Activated B cell treated with CpG ODN at 0.5 μM for 24 hours (primary cell): ENCODE measurements around the gene THOC3. TPM values are rescaled to one million over a fixed set of nuclear protein-coding genes. Genes with fewer than 3 reads are reported as not detected.
"Not testable (repeated sequence)": the region's sequence is repeated elsewhere in the genome, so short reads cannot be mapped to it uniquely, and the experiment has no call there.

Experiments used
- ATAC-seq: fragments of 200-7000 bp; cut with Tn5 transposase; one replicate; pipeline ENCODE4 v1.10.0; 2021; ENCODE audit warnings: low read depth, mild to moderate bottlenecking, moderate library complexity
- CTCF ChIA-PET: fragments of 350-600 bp; sonication (Branson Sonifier 250); formaldehyde crosslinking; loops from one replicate; lab custom pipeline; 2021; ENCODE audit warnings: antibody characterized with exemption; lab: Charles Lee
- POLR2A ChIA-PET: fragments of 350-600 bp; sonication (Branson Sonifier 250); formaldehyde crosslinking; loops from one replicate; lab custom pipeline; 2021; ENCODE audit warnings: antibody characterized with exemption; lab: Charles Lee
- DNase-seq: peaks from one replicate; pipeline ENCODE4 v3.0.0; 2022
- H3K27ac Mint-ChIP-seq: one replicate; pipeline ENCODE4 v1.8.0; 2020; ENCODE audit warnings: mixed read lengths
- H3K27me3 Mint-ChIP-seq: one replicate; pipeline ENCODE4 v1.8.0; 2021; ENCODE audit warnings: mixed read lengths
- H3K36me3 Mint-ChIP-seq: one replicate; pipeline ENCODE4 v1.8.0; 2021; ENCODE audit warnings: low read depth, mixed read lengths
- H3K4me1 Mint-ChIP-seq: one replicate; pipeline ENCODE4 v1.8.0; 2021; ENCODE audit warnings: mixed read lengths
- H3K4me3 Mint-ChIP-seq: one replicate; pipeline ENCODE4 v1.8.0; 2020; ENCODE audit warnings: mild to moderate bottlenecking, mixed read lengths
- H3K9me3 Mint-ChIP-seq: one replicate; pipeline ENCODE4 v1.8.0; 2020; ENCODE audit warnings: mixed read lengths
- intact Hi-C: fragments of 100-400 bp; cut with micrococcal nuclease; formaldehyde crosslinking; loops from one replicate; pipeline ENCODE4 v1.15.1; 2024
- total RNA-seq: library from RNA; stranded (reverse); gene quantifications from 2 replicates; pipeline ENCODE4 v1.2.3, GENCODE V29; 2022

THOC3 gene, protein sequence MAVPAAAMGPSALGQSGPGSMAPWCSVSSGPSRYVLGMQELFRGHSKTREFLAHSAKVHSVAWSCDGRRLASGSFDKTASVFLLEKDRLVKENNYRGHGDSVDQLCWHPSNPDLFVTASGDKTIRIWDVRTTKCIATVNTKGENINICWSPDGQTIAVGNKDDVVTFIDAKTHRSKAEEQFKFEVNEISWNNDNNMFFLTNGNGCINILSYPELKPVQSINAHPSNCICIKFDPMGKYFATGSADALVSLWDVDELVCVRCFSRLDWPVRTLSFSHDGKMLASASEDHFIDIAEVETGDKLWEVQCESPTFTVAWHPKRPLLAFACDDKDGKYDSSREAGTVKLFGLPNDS
- 27.0 and 28.8 TPM in 2 replicates for total RNA-seq

DNA sequence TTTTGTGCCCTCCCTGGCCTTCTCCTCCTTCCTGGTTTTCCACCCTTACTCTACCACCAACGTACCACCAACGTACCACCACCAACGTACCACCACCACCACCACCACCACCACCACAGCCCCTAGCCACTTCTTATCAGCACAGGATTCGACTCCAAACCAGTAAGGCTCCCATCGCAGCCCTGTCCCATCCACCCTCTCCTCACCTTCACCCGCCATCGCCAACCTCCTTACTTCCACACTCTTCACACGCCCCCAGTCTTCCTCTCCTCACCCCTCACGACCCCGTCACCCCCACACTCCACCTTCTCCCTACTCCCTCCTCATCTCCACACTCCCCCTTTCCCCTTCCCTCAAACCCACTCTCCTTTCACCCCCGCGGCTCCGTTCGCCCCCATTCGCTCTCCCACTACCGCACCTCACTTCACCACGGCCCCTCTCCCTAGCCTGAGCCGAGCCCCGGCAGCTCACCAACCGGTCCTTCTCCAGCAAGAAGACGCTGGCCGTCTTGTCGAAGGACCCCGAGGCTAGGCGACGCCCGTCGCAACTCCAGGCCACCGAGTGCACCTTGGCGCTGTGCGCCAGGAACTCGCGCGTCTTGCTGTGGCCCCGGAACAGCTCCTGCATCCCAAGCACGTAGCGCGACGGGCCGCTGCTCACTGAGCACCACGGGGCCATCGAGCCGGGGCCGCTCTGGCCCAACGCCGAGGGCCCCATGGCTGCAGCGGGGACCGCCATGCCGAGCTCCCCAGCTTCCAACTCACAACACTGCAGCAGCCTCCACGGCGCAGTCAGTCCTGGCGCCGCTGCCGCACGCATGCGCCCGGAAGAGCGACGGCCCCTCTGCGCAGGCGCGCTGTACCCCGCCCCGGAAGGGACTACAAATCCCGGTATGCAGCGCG is at the start of gene THOC3:
Gene THOC3, minus strand, starts transcription at position 845 of the 902 bp plus-strand sequence. Its CDS starts 107 bp downstream, at position 738.
- H3K27me3 Mint-ChIP-seq, CTCF ChIA-PET, H3K36me3 Mint-ChIP-seq, POLR2A ChIA-PET, H3K4me1 Mint-ChIP-seq, intact Hi-C loops, H3K9me3 Mint-ChIP-seq, H3K27ac Mint-ChIP-seq: not testable (repeated sequence)
- peak within 1 kb of the TSS; percentile 84 for H3K4me3 Mint-ChIP-seq
- DNase-seq (peak; percentile 83), ATAC-seq (peak; percentile 96)

GRCh38 chr5:176017324-176017723 is 49.2 kb upstream of the THOC3 start:
- DNase-seq, H3K4me3 Mint-ChIP-seq, POLR2A ChIA-PET, H3K36me3 Mint-ChIP-seq, H3K4me1 Mint-ChIP-seq, intact Hi-C loops, H3K9me3 Mint-ChIP-seq, CTCF ChIA-PET, H3K27me3 Mint-ChIP-seq, H3K27ac Mint-ChIP-seq, ATAC-seq: not testable (repeated sequence)

DNA sequence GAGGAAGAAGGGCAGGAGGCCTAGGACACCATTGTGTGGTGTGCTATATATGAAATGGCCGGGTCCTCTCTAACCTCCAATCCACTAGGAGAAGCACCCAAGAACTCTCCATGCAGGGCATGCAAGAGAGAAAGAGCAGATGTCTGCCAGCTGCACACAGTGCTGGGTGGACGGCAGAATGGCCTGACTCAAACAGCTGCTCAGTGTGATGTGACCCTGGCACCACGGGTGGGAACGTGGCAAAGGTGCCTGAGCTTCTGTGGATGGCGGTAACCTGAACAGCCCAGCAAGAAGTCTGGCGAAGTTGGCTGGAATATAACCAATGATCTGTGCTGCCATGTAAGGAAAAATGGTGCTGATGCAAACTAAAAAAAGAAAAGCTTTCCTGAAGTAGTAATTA is 46.2 kb upstream of the THOC3 start:
- intact Hi-C loops, CTCF ChIA-PET, H3K4me1 Mint-ChIP-seq, H3K27ac Mint-ChIP-seq, H3K36me3 Mint-ChIP-seq, ATAC-seq, POLR2A ChIA-PET, H3K4me3 Mint-ChIP-seq, H3K9me3 Mint-ChIP-seq, H3K27me3 Mint-ChIP-seq, DNase-seq: not testable (repeated sequence)

- CTCF ChIA-PET, H3K27me3 Mint-ChIP-seq, POLR2A ChIA-PET, H3K4me3 Mint-ChIP-seq, H3K36me3 Mint-ChIP-seq, H3K27ac Mint-ChIP-seq, DNase-seq, H3K4me1 Mint-ChIP-seq, ATAC-seq, H3K9me3 Mint-ChIP-seq, intact Hi-C loops: not testable (repeated sequence)
Measured at GRCh38 chr5:176011088-176011487, 43.0 kb upstream of the THOC3 start.

DNA sequence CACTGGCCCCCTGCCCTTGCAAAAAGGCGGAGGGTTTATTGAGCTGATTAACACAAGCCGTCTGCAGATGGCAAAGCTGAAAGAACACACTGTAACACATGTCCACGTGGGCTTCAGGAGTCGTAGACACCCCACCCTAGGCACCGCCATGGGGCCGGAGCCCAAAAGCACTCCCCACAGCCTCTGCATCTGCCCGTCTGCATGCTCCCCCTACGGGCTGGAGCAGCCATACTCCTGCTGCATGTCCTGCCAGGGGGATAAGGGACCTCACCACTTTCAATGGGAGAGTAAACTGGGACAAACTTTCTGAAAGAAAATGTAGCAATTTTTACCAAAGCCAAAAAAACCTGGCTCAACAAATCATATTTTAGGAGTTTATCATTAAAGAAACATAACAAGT is 42.1 kb upstream of the THOC3 start:
- H3K9me3 Mint-ChIP-seq, intact Hi-C loops, H3K4me3 Mint-ChIP-seq, ATAC-seq, CTCF ChIA-PET, POLR2A ChIA-PET, H3K4me1 Mint-ChIP-seq, H3K27ac Mint-ChIP-seq, DNase-seq, H3K36me3 Mint-ChIP-seq: not testable (repeated sequence)
- peaks cover 11% of the 10 kb centered on the region for H3K27me3 Mint-ChIP-seq

DNA sequence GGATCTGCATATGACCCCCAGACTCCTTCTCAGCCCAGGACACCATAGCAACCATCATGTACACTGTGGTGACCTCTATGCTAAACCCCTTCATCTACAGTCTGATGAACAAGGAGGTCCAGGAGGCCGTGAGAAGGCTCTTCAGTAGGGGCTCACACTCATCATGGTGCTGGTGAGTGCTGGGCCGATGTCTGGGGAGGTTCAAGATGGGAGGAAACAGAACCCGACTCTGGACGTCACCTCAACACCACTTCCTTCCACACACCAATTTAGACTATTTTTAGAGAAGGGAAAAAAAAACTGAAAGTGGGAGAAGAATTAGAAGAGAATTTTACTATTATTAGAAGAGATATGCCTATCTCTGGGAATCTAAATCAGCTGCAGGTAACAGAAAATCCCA is 39.1 kb upstream of the THOC3 start:
- intact Hi-C loops, H3K4me3 Mint-ChIP-seq, H3K27ac Mint-ChIP-seq, ATAC-seq, CTCF ChIA-PET, H3K36me3 Mint-ChIP-seq, H3K9me3 Mint-ChIP-seq, POLR2A ChIA-PET, H3K4me1 Mint-ChIP-seq, DNase-seq: not testable (repeated sequence)
- peaks cover 13% of the 10 kb centered on the region for H3K27me3 Mint-ChIP-seq

DNA sequence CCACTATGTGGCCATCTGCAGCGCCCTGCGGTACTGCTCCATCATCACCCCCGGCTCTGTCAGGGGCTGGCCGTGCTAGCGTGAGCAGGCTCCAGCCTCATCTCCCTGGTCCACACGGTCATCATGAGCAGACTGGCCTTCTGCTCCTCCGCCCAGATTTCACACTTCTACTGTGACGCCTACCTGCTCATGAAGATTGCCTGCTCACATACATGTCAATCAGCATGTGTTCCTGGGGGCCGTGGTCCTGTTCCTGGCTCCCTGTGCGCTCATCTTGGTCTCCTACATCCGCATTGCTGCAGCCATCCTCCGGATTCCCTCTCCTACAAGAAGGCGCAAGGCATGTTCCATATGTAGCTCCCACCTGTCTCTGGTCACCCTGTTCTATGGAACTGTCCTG is 38.7 kb upstream of the THOC3 start:
- H3K4me3 Mint-ChIP-seq, POLR2A ChIA-PET, H3K27ac Mint-ChIP-seq, DNase-seq, H3K36me3 Mint-ChIP-seq, H3K4me1 Mint-ChIP-seq, H3K9me3 Mint-ChIP-seq, ATAC-seq, CTCF ChIA-PET, intact Hi-C loops: not testable (repeated sequence)
- H3K27me3 Mint-ChIP-seq, result peaks cover 13% of the 10 kb centered on the region

DNA sequence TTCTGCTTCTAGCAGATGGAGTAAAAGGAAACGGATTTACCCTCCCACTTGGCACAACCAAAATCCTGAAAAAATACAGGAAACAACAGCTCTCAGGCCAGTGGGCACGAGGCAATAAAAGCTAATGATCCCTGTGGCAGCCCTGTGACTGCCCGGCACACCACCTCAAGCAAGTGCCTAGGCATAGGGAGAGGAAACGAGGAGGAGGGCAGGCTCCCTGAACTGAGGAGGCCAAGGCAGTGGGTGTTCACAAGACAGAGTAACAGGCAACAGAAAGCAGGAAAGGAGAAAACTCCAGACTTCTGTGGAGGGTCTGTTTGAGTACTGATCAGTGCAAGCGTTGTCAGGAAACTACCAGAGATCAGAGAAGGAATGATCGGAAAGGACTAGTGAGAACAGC is 29.9 kb upstream of the THOC3 start:
- H3K4me3 Mint-ChIP-seq, CTCF ChIA-PET, H3K9me3 Mint-ChIP-seq, H3K27ac Mint-ChIP-seq, intact Hi-C loops, DNase-seq, ATAC-seq, H3K27me3 Mint-ChIP-seq, H3K4me1 Mint-ChIP-seq, H3K36me3 Mint-ChIP-seq, POLR2A ChIA-PET: not testable (repeated sequence)

DNA sequence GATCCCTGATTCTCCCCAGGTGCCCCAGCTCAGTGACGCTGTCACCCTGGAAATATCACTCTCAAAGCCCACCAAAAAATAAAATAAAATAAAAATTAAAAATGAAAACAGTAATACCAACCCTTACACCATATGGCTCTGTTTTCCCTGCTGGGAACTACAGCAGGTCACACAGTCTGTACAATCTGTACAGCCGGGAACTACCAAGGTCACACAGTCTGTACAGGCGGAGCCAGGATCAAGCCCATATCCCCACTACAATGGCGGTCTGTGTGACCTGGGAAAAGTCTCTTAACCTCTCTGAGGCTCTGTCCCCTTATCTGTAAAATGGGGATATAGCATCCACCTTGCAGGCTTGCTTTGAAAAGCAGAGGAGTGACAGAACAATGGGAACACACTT is 29.4 kb upstream of the THOC3 start:
- H3K4me3 Mint-ChIP-seq, intact Hi-C loops, H3K27ac Mint-ChIP-seq, DNase-seq, H3K36me3 Mint-ChIP-seq, ATAC-seq, POLR2A ChIA-PET, CTCF ChIA-PET, H3K4me1 Mint-ChIP-seq, H3K9me3 Mint-ChIP-seq, H3K27me3 Mint-ChIP-seq: not testable (repeated sequence)

GRCh38 chr5:175996791-175997190 is 28.7 kb upstream of the THOC3 start:
- DNase-seq, H3K4me1 Mint-ChIP-seq, H3K27ac Mint-ChIP-seq, H3K27me3 Mint-ChIP-seq, POLR2A ChIA-PET, H3K9me3 Mint-ChIP-seq, intact Hi-C loops, H3K36me3 Mint-ChIP-seq, H3K4me3 Mint-ChIP-seq, CTCF ChIA-PET: not testable (repeated sequence)
- peak; percentile 70 for ATAC-seq

DNA sequence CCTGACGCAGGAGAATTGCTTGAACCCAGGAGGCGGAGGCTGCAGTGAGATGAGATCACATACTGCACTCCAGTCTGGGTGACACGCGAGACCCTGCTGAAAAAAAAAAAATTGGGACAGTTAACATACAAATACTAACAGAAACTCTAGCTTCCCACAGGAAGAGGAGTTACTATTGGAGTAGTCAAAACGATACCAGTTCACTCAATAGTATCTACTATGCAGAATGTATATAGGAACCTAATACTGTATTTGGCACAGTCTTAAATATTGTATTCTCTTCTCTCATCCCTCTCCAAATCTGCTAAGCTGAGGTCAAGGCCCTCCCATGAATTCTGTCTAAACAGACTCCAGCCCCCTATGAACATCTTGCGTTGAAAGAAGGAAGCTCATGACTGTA is 27.4 kb upstream of the THOC3 start:
- H3K4me3 Mint-ChIP-seq, H3K27ac Mint-ChIP-seq, DNase-seq, H3K27me3 Mint-ChIP-seq, CTCF ChIA-PET, ATAC-seq, H3K4me1 Mint-ChIP-seq, H3K36me3 Mint-ChIP-seq, intact Hi-C loops, H3K9me3 Mint-ChIP-seq, POLR2A ChIA-PET: not testable (repeated sequence)
